ENCODE data around the gene LATS2.
A peak's percentile ranks its signal among the peaks of the same experiment; 100 is the strongest.

Gene LATS2

GRCh38 chr13:21025539-21025938 lies 35.8 kb downstream of the LATS2 start:
- DNase-seq (ENCODE audit: low read depth), result no peak
- H3K4me3 ChIP-seq (ENCODE audit: low read depth, low read length), result no peak overlapping the region

GRCh38 chr13:21022056-21022979 lies 39.1 kb downstream of the LATS2 start:
- no peak for DNase-seq (ENCODE audit: low read depth)
- no peak overlapping the region for H3K4me3 ChIP-seq (ENCODE audit: low read depth, low read length)

- H3K4me3 ChIP-seq (ENCODE audit: low read depth, low read length), result no peak overlapping the region
- no peak for DNase-seq (ENCODE audit: low read depth)
Observed at GRCh38 chr13:21020581-21020980, 40.8 kb downstream of the LATS2 start.

GRCh38 chr13:21020176-21020575 lies 41.2 kb downstream of the LATS2 start:
- no peak overlapping the region for H3K4me3 ChIP-seq (ENCODE audit: low read depth, low read length)
- DNase-seq (ENCODE audit: low read depth), result no peak

GRCh38 chr13:21018220-21018619 lies 43.2 kb downstream of the LATS2 start:
- no peak for DNase-seq (ENCODE audit: low read depth)
- no peak overlapping the region for H3K4me3 ChIP-seq (ENCODE audit: low read depth, low read length)

- H3K4me3 ChIP-seq (ENCODE audit: low read depth, low read length), result no peak overlapping the region
- no peak for DNase-seq (ENCODE audit: low read depth)
Observed at GRCh38 chr13:21016487-21016886, 44.9 kb downstream of the LATS2 start.

GRCh38 chr13:21015284-21015683 lies 46.1 kb downstream of the LATS2 start:
- no peak overlapping the region for H3K4me3 ChIP-seq (ENCODE audit: low read depth, low read length)
- DNase-seq (ENCODE audit: low read depth), result no peak

GRCh38 chr13:21014502-21015170 lies 46.8 kb downstream of the LATS2 start:
- H3K4me3 ChIP-seq (ENCODE audit: low read depth, low read length), result no peak overlapping the region
- peak; percentile 67 for DNase-seq (ENCODE audit: low read depth)

GRCh38 chr13:21014139-21014501 lies 47.3 kb downstream of the LATS2 start:
- H3K4me3 ChIP-seq (ENCODE audit: low read depth, low read length), result no peak overlapping the region
- DNase-seq (ENCODE audit: low read depth), result no peak

GRCh38 chr13:21013682-21014038 lies 47.7 kb downstream of the LATS2 start:
- no peak overlapping the region for H3K4me3 ChIP-seq (ENCODE audit: low read depth, low read length)
- no peak for DNase-seq (ENCODE audit: low read depth)

- no peak overlapping the region for H3K4me3 ChIP-seq (ENCODE audit: low read depth, low read length)
- DNase-seq (ENCODE audit: low read depth), result no peak
Observed at GRCh38 chr13:21012841-21013681, 48.3 kb downstream of the LATS2 start.

- no peak for DNase-seq (ENCODE audit: low read depth)
- no peak overlapping the region for H3K4me3 ChIP-seq (ENCODE audit: low read depth, low read length)
Observed at GRCh38 chr13:21012211-21012610, 49.2 kb downstream of the LATS2 start.

- DNase-seq (ENCODE audit: low read depth), result no peak
- H3K4me3 ChIP-seq (ENCODE audit: low read depth, low read length), result no peak overlapping the region
Observed at GRCh38 chr13:21011378-21011777, 50.0 kb downstream of the LATS2 start.

- no peak overlapping the region for H3K4me3 ChIP-seq (ENCODE audit: low read depth, low read length)
- DNase-seq (ENCODE audit: low read depth), result no peak
Observed at GRCh38 chr13:21010621-21011020, 50.8 kb downstream of the LATS2 start.

- no peak overlapping the region for H3K4me3 ChIP-seq (ENCODE audit: low read depth, low read length)
- DNase-seq (ENCODE audit: low read depth), result no peak
Observed at GRCh38 chr13:21009036-21009435, 52.4 kb downstream of the LATS2 start.

GRCh38 chr13:21008026-21008425 lies 53.4 kb downstream of the LATS2 start:
- H3K4me3 ChIP-seq (ENCODE audit: low read depth, low read length), result no peak overlapping the region
- DNase-seq (ENCODE audit: low read depth), result no peak

- H3K4me3 ChIP-seq (ENCODE audit: low read depth, low read length), result no peak overlapping the region
- no peak for DNase-seq (ENCODE audit: low read depth)
Observed at GRCh38 chr13:21006141-21007005, 55.0 kb downstream of the LATS2 start.

- no peak for DNase-seq (ENCODE audit: low read depth)
- no peak overlapping the region for H3K4me3 ChIP-seq (ENCODE audit: low read depth, low read length)
Observed at GRCh38 chr13:21005193-21005592, 56.2 kb downstream of the LATS2 start.

- no peak overlapping the region for H3K4me3 ChIP-seq (ENCODE audit: low read depth, low read length)
- DNase-seq (ENCODE audit: low read depth), result no peak
Observed at GRCh38 chr13:21001471-21001870, 59.9 kb downstream of the LATS2 start.
